Parathyroid adenoma (tissue), 2 donors: Measurements from ENCODE around the gene RAB38.

ENCODE experiments used
- H2AFZ ChIP-seq: fragments of 300-600 bp; sonication (generic); one replicate; pipeline ENCODE4 v1.7.0; 2017; ENCODE audit warnings: antibody characterized with exemption, mild to moderate bottlenecking
- H3K27ac ChIP-seq: fragments of 300-600 bp; sonication (generic); one replicate; pipeline ENCODE4 v1.7.0; 2017
- H3K27me3 ChIP-seq: fragments of 300-600 bp; sonication (generic); one replicate; pipeline ENCODE4 v1.7.0; 2017; ENCODE audit warnings: low read length; ENCODE audit not compliant: control insufficient read depth, insufficient read depth
- H3K36me3 ChIP-seq: fragments of 300-600 bp; sonication (generic); one replicate; pipeline ENCODE4 v1.7.0; 2017; ENCODE audit warnings: low read length; ENCODE audit not compliant: control insufficient read depth, insufficient read depth
- H3K4me1 ChIP-seq: fragments of 300-600 bp; sonication (generic); one replicate; pipeline ENCODE4 v1.7.0; 2017; ENCODE audit warnings: control low read depth
- H3K4me2 ChIP-seq: fragments of 300-600 bp; sonication (generic); one replicate; pipeline ENCODE4 v1.7.0; 2017; ENCODE audit warnings: low read length
- H3K4me3 ChIP-seq: fragments of 300-600 bp; sonication (generic); one replicate; pipeline ENCODE4 v1.7.0; 2017; ENCODE audit warnings: low read depth, low read length
- H3K79me2 ChIP-seq: fragments of 300-600 bp; sonication (generic); one replicate; pipeline ENCODE4 v1.7.0; 2017; ENCODE audit warnings: control low read depth
- H3K9ac ChIP-seq: fragments of 300-600 bp; sonication (generic); one replicate; pipeline ENCODE4 v1.7.0; 2017; ENCODE audit warnings: mild to moderate bottlenecking
- H3K9me3 ChIP-seq: fragments of 300-600 bp; sonication (generic); one replicate; pipeline ENCODE4 v1.7.0; 2017; ENCODE audit warnings: low read length; ENCODE audit not compliant: control insufficient read depth
- TF ChIP-seq, protein P1 (sequence below): fragments of 300-600 bp; sonication (generic); IDR thresholded peaks from one replicate; pipeline ENCODE4 v1.7.0; 2017; ENCODE audit warnings: antibody characterized with exemption, mild to moderate bottlenecking
- donor health status: primary hyperparathyroidism.

Gene RAB38

DNA sequence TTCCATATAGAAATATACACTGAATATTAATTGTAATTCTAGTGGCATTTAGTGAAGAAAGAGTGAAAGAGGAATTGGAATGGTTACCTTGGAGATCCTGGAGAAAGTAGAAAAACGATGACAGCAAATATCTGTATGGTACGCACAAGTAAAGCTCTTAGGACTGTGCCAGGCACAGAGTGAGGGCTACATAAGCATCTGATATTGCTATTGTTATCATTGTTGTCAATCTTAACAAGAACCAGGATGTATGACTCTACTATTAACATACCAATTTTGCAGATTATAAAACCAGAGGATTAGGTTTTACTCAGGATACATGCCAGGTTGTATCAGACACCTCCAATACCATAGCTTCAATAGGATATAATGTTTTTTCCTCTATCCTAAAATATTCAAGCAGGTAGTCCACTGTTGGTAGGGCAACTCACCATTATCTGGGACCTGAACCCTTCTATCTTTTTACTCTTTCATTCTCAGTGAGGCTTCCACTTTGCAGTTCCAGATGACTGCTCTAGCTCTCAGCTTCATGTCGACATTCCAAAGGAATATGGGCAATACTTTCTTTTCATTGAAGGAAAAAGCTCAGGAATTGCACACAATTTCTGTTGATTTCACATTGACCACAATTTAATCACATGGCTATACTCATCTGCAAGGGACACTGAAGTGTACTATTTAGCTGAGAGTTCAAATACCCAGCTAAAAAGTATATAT is 73.2 kb downstream of the RAB38 start:
- Histone ChIP-seq H3K27ac (no peak overlapping the region), H3K79me2 (no peaks in the 10 kb centered on the region), H3K36me3 (no peaks in the 10 kb centered on the region), H3K4me2 (no peak overlapping the region), H3K4me3 (no peak overlapping the region), H3K27me3 (no peaks in the 10 kb centered on the region), H3K9me3 (no peaks in the 10 kb centered on the region), H3K4me1 (no peaks in the 10 kb centered on the region), H3K9ac (no peak overlapping the region), H2AFZ (no peak overlapping the region)
- TF ChIP-seq, protein P1, sequence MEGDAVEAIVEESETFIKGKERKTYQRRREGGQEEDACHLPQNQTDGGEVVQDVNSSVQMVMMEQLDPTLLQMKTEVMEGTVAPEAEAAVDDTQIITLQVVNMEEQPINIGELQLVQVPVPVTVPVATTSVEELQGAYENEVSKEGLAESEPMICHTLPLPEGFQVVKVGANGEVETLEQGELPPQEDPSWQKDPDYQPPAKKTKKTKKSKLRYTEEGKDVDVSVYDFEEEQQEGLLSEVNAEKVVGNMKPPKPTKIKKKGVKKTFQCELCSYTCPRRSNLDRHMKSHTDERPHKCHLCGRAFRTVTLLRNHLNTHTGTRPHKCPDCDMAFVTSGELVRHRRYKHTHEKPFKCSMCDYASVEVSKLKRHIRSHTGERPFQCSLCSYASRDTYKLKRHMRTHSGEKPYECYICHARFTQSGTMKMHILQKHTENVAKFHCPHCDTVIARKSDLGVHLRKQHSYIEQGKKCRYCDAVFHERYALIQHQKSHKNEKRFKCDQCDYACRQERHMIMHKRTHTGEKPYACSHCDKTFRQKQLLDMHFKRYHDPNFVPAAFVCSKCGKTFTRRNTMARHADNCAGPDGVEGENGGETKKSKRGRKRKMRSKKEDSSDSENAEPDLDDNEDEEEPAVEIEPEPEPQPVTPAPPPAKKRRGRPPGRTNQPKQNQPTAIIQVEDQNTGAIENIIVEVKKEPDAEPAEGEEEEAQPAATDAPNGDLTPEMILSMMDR = no peak

DNA sequence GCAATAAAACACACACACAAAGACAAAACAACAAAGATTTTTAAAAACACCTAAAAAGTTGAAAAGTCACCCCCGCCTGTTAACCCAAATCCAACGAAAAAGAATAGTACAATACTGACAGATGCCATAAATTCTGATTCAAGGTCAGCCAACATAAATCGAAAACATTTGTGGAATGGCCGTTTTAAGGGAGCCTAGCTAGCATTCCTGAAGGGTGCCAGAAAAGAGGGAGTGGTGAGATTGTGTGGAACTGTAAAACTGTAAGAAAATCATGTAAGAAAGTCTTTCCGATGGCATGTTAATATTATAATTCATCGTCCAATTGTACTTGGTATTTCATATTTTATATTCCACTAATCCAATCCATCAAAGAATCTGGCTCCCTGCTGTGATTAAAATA is 75.1 kb downstream of the RAB38 start:
- H3K27me3 ChIP-seq = no peaks in the 10 kb centered on the region
- H3K79me2 ChIP-seq = no peaks in the 10 kb centered on the region
- H3K9ac ChIP-seq = no peak overlapping the region
- no peaks in the 10 kb centered on the region for H3K9me3 ChIP-seq
- no peak overlapping the region for H3K4me2 ChIP-seq
- no peaks in the 10 kb centered on the region for H3K4me1 ChIP-seq
- no peak overlapping the region for H3K4me3 ChIP-seq
- H3K36me3 ChIP-seq = no peaks in the 10 kb centered on the region
- TF ChIP-seq, protein P1 = no peak
- H3K27ac ChIP-seq = no peak overlapping the region
- H2AFZ ChIP-seq = no peak overlapping the region

DNA sequence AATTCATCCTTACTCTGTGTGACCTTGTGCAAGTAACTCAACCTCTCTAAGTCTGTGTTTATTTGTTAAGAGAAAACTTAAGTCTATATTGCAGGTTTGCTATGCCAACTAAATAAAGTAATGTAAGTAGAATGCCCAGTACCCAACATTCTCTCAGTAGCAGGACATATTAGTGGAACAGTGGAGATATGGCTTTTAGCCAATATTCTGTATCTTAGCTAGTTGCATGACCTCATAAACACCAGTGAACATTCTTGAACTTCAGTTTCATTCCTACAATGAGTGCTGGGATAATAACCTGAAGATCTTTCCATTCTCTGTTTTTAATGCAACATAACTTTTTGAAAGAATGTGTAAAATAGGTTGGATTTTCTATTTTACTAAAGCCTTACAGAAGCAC is 77.0 kb downstream of the RAB38 start:
- Histone ChIP-seq H3K9me3 (no peaks in the 10 kb centered on the region), H3K4me3 (no peak overlapping the region), H2AFZ (no peak overlapping the region), H3K4me2 (no peak overlapping the region), H3K27me3 (no peaks in the 10 kb centered on the region), H3K79me2 (no peaks in the 10 kb centered on the region), H3K9ac (no peak overlapping the region), H3K36me3 (no peaks in the 10 kb centered on the region), H3K27ac (no peak overlapping the region), H3K4me1 (no peaks in the 10 kb centered on the region)
- TF ChIP-seq, protein P1 = no peak

DNA sequence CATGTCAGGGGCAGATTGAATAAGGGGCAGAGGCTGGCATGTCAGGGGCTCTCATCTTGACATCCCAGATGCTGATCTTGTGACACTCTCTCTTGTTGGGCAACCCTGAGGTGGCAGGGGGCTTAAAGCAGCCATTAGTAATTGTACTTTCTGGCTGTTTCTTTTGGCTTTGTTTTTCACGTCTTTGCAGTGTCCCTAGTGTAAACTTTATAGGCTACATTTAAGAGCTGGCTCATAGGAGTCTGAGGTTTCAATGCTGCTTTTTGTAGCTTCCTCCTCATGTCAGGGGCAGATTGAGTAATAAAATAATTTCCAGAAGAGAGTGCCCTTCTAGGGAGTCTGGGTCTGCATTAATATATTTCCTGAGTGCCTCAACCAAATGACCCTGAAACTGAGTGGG is 86.1 kb downstream of the RAB38 start:
- H2AFZ ChIP-seq = no peak overlapping the region
- no peak overlapping the region for H3K9ac ChIP-seq
- no peaks in the 10 kb centered on the region for H3K79me2 ChIP-seq
- H3K4me1 ChIP-seq = no peaks in the 10 kb centered on the region
- H3K36me3 ChIP-seq = no peaks in the 10 kb centered on the region
- no peaks in the 10 kb centered on the region for H3K27me3 ChIP-seq
- H3K4me2 ChIP-seq = no peak overlapping the region
- no peaks in the 10 kb centered on the region for H3K9me3 ChIP-seq
- H3K27ac ChIP-seq = no peak overlapping the region
- no peak overlapping the region for H3K4me3 ChIP-seq
- TF ChIP-seq, protein P1 = no peak

DNA sequence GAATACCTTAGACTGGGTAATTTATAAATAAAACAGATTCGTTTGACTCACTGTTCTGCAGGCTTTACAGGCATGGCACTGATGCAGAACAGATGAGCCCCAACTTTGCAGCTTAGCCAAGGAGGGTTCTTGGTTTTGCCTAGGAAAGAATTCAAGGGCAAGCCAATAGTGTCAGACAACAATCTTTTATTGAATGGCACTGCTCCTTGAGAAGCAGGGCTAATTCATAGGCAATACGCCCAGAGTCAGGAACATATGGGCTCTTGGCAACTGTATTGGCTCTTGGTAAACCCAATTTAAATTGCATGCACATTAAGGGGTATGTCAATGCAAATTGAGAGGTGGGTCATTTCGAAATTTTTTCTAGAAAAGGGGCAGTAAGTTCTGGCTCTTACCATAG is 87.9 kb downstream of the RAB38 start:
- no peak overlapping the region for H2AFZ ChIP-seq
- no peaks in the 10 kb centered on the region for H3K79me2 ChIP-seq
- H3K9ac ChIP-seq = no peak overlapping the region
- no peak overlapping the region for H3K27ac ChIP-seq
- H3K4me3 ChIP-seq = no peak overlapping the region
- no peaks in the 10 kb centered on the region for H3K27me3 ChIP-seq
- no peaks in the 10 kb centered on the region for H3K36me3 ChIP-seq
- H3K4me2 ChIP-seq = no peak overlapping the region
- H3K9me3 ChIP-seq = no peaks in the 10 kb centered on the region
- no peaks in the 10 kb centered on the region for H3K4me1 ChIP-seq
- TF ChIP-seq, protein P1 = no peak
